Left lobe of liver (tissue), 2 donors: Measurements from ENCODE around the gene ST8SIA2. TPM values are rescaled to one million over a fixed set of nuclear protein-coding genes. Genes with fewer than 3 reads are reported as not detected.

Experiments
- ATAC-seq: fragments of 200-7000 bp; cut with Tn5 transposase; one replicate; pipeline ENCODE4 v1.9.1; 2020; ENCODE audit warnings: mild to moderate bottlenecking, moderate library complexity
- DNase-seq: peaks from one replicate; pipeline ENCODE4 v3.0.0-alpha.2; 2020; ENCODE audit warnings: low spot score
- total RNA-seq: library from RNA; stranded (reverse); gene quantifications from one replicate; pipeline ENCODE4 v1.2.1, GENCODE V29; 2021
- donor health status: DM: no; HTN: no; CAD: no; lungs with moderate emphysema.
- donor health status: DM: no; HTN: yes; CAD: no.

The ST8SIA2 gene
- total RNA-seq, 1 donor from 2014 or later: not detected

- DNase-seq (no peak), ATAC-seq (no peak)
These were observed 822 bp downstream of the ST8SIA2 start for GRCh38 chr15:92394309-92395097.

GRCh38 chr15:92395098-92395635 lies 1.5 kb downstream of the ST8SIA2 start:
- ATAC-seq (no peak), DNase-seq (no peak)

- DNase-seq (no peak), ATAC-seq (no peak)
These were observed 5.7 kb downstream of the ST8SIA2 start for GRCh38 chr15:92399271-92399950.

- DNase-seq (no peak), ATAC-seq (no peak)
These were observed 6.9 kb downstream of the ST8SIA2 start for GRCh38 chr15:92400573-92400972.

GRCh38 chr15:92400980-92401787 lies 7.5 kb downstream of the ST8SIA2 start:
- no peak for ATAC-seq
- no peak for DNase-seq

- ATAC-seq (no peak), DNase-seq (no peak)
These were observed 9.1 kb downstream of the ST8SIA2 start for GRCh38 chr15:92402751-92403150.

- no peak for DNase-seq
- no peak for ATAC-seq
These were observed 12.3 kb downstream of the ST8SIA2 start for GRCh38 chr15:92405942-92406341.

- no peak for DNase-seq
- ATAC-seq: no peak
These were observed 13.6 kb downstream of the ST8SIA2 start for GRCh38 chr15:92407321-92407720.

- ATAC-seq (no peak), DNase-seq (no peak)
These were observed 14.2 kb downstream of the ST8SIA2 start for GRCh38 chr15:92407916-92408315.

- no peak for DNase-seq
- ATAC-seq: no peak
These were observed 15.3 kb downstream of the ST8SIA2 start for GRCh38 chr15:92409006-92409405.

GRCh38 chr15:92409521-92409920 lies 15.8 kb downstream of the ST8SIA2 start:
- DNase-seq: no peak
- ATAC-seq: no peak

GRCh38 chr15:92410537-92410936 lies 16.9 kb downstream of the ST8SIA2 start:
- ATAC-seq: no peak
- DNase-seq: no peak

- DNase-seq (no peak), ATAC-seq (no peak)
These were observed 17.6 kb downstream of the ST8SIA2 start for GRCh38 chr15:92411256-92411655.

GRCh38 chr15:92413510-92413909 lies 19.8 kb downstream of the ST8SIA2 start:
- DNase-seq (no peak), ATAC-seq (no peak)

- no peak for ATAC-seq
- DNase-seq: no peak
These were observed 22.1 kb downstream of the ST8SIA2 start for GRCh38 chr15:92415639-92416297.

- ATAC-seq (no peak), DNase-seq (no peak)
These were observed 22.9 kb downstream of the ST8SIA2 start for GRCh38 chr15:92416557-92416956.

GRCh38 chr15:92417716-92418115 lies 24.0 kb downstream of the ST8SIA2 start:
- no peak for ATAC-seq
- DNase-seq: no peak

GRCh38 chr15:92418864-92419263 lies 25.2 kb downstream of the ST8SIA2 start:
- ATAC-seq (no peak), DNase-seq (no peak)

- ATAC-seq (no peak), DNase-seq (no peak)
These were observed 28.3 kb downstream of the ST8SIA2 start for GRCh38 chr15:92421976-92422375.

- ATAC-seq (no peak), DNase-seq (no peak)
These were observed 32.0 kb downstream of the ST8SIA2 start for GRCh38 chr15:92425578-92426225.
